Neutrophil (primary cell): Measurements from ENCODE around the gene ABHD4.

Experiments used
- H3K27ac ChIP-seq: fragments of 200-600 bp; sonication (generic); 2 replicates; pipeline ENCODE4 v1.5.1; 2016; ENCODE audit warnings: mild to moderate bottlenecking, moderate library complexity
- H3K27me3 ChIP-seq: fragments of 200-600 bp; sonication (generic); 2 replicates; pipeline ENCODE4 v1.6.0; 2016; ENCODE audit warnings: mild to moderate bottlenecking
- H3K36me3 ChIP-seq: fragments of 200-600 bp; sonication (generic); 2 replicates; pipeline ENCODE4 v1.5.1; 2017
- H3K4me1 ChIP-seq, 2 experiments: fragments of 200-600 bp in 1 of 2; sonication (generic) in 1 of 2; 1 replicate in 1 of 2; 2 replicates in 1 of 2; pipeline versions ENCODE4 v1.5.1 to v1.6.1; 2013 to 2016; ENCODE audit warnings: low read depth in 1 of 2, low read length in 1 of 2, mild to moderate bottlenecking in 1 of 2, moderate library complexity in 1 of 2; ENCODE audit not compliant: control insufficient read depth in 1 of 2, insufficient read depth in 1 of 2
- H3K4me3 ChIP-seq, 2 experiments: fragments of 200-600 bp in 1 of 2; sonication (generic) in 1 of 2; 1 replicate in 1 of 2; 2 replicates in 1 of 2; pipeline ENCODE4 v1.5.1; 2013 to 2016; ENCODE audit warnings: low read depth in 1 of 2, low read length in 1 of 2, mild to moderate bottlenecking in 1 of 2, moderate library complexity in 1 of 2
- H3K9me3 ChIP-seq: fragments of 200-600 bp; sonication (generic); 2 replicates; pipeline ENCODE4 v1.5.1; 2016
- TF ChIP-seq, protein P1 (sequence below): fragments of 200-600 bp; sonication (generic); IDR thresholded peaks from 2 replicates; pipeline ENCODE4 v1.5.1; 2016; ENCODE audit warnings: antibody characterized with exemption

Gene ABHD4

GRCh38 chr14:22597265-22597664, 835 bp upstream of the ABHD4 start:
- TF ChIP-seq, protein P1, sequence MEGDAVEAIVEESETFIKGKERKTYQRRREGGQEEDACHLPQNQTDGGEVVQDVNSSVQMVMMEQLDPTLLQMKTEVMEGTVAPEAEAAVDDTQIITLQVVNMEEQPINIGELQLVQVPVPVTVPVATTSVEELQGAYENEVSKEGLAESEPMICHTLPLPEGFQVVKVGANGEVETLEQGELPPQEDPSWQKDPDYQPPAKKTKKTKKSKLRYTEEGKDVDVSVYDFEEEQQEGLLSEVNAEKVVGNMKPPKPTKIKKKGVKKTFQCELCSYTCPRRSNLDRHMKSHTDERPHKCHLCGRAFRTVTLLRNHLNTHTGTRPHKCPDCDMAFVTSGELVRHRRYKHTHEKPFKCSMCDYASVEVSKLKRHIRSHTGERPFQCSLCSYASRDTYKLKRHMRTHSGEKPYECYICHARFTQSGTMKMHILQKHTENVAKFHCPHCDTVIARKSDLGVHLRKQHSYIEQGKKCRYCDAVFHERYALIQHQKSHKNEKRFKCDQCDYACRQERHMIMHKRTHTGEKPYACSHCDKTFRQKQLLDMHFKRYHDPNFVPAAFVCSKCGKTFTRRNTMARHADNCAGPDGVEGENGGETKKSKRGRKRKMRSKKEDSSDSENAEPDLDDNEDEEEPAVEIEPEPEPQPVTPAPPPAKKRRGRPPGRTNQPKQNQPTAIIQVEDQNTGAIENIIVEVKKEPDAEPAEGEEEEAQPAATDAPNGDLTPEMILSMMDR = no peak
- Histone ChIP-seq H3K4me3 (peak overlapping the region; percentile 68 to 82), H3K4me1 (peaks cover 21% of the 10 kb centered on the region in 2 experiments), H3K27me3 (peaks cover 46% of the 10 kb centered on the region), H3K36me3 (peaks cover 9% of the 10 kb centered on the region), H3K27ac (no peak overlapping the region), H3K9me3 (no peaks in the 10 kb centered on the region)

DNA sequence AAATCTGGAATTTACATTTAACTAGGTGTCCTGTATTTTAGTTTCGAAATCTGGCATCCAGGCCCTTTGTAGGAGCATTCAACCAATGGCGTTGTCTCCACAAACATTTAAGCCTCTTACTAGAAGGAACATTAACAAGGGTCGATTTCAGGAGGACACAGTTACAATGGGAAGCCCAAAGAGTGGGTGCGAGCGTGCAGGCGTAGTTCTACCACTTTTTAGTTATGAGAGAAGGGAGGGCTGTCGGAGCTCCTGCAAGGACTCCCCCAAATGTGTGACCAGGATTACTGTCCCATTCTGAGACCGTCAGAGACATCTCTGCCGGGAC, 365 bp upstream of the ABHD4 start:
- H3K27me3 ChIP-seq = peaks cover 42% of the 10 kb centered on the region
- H3K9me3 ChIP-seq = no peaks in the 10 kb centered on the region
- H3K4me1 ChIP-seq = peaks cover 21% of the 10 kb centered on the region in 2 experiments
- TF ChIP-seq, protein P1 = no peak
- H3K36me3 ChIP-seq = peaks cover 14% of the 10 kb centered on the region
- H3K4me3 ChIP-seq = peak overlapping the region; percentile 68 to 82
- peak overlapping the region; percentile 88 for H3K27ac ChIP-seq

DNA sequence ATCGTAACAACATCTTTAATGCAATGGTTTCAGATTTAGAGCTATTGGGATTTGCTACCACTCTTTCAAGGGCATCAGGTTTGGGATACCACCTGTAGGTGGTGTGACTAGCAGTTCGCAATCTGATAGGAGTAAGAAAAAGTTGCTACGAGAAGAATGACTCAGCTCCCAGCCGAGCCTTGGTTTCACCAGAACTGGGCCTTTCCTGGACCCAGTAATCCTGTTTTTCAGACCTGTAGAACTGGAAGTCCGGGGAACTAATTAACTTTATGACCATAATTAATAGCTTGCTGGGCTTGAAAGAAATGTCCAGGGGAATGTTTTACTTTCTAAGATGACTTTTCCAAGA, 770 bp downstream of the ABHD4 start:
- TF ChIP-seq, protein P1 = no peak
- Histone ChIP-seq H3K4me3 (peak overlapping the region; percentile 68 to 82), H3K27me3 (peaks cover 31% of the 10 kb centered on the region), H3K36me3 (peaks cover 25% of the 10 kb centered on the region), H3K27ac (peak overlapping the region; percentile 88), H3K4me1 (peaks cover 21% of the 10 kb centered on the region in 2 experiments), H3K9me3 (no peaks in the 10 kb centered on the region)

- Histone ChIP-seq H3K27me3 (peaks cover 26% of the 10 kb centered on the region), H3K4me3 (peak overlapping the region; percentile 68 to 82), H3K27ac (peak overlapping the region; percentile 88), H3K4me1 (peaks cover 21% of the 10 kb centered on the region in 2 experiments), H3K36me3 (peaks cover 30% of the 10 kb centered on the region), H3K9me3 (no peaks in the 10 kb centered on the region)
- TF ChIP-seq, protein P1 = no peak
Observed at GRCh38 chr14:22599349-22599748, 1.2 kb downstream of the ABHD4 start.

GRCh38 chr14:22600027-22600426, 1.9 kb downstream of the ABHD4 start:
- no peak overlapping the region for H3K27ac ChIP-seq
- no peak overlapping the region for H3K4me3 ChIP-seq
- TF ChIP-seq, protein P1 = no peak
- no peaks in the 10 kb centered on the region for H3K9me3 ChIP-seq
- H3K4me1 ChIP-seq = peaks cover 21% of the 10 kb centered on the region in 2 experiments
- H3K36me3 ChIP-seq = peaks cover 36% of the 10 kb centered on the region
- peaks cover 19% of the 10 kb centered on the region for H3K27me3 ChIP-seq

DNA sequence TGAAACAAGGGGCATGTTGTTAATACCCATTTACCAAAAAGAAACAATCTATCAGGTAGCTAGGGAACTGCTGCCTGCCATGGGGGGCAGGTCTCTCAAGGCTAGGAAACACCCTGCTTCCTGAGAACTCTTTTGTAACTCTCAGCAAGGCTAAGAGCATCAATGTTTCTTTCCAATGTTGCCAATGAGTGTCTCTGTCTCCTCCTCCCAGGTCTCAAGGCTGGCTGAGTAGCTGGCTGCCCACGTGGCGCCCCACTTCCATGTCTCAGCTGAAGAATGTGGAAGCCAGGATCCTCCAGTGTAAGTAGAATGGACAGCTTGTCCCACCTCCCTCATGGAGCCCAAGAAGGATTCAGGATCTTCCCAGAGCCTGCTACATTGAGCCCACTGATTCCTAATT, 3.4 kb downstream of the ABHD4 start:
- H3K27ac ChIP-seq = no peak overlapping the region
- no peaks in the 10 kb centered on the region for H3K9me3 ChIP-seq
- peaks cover 51% of the 10 kb centered on the region for H3K36me3 ChIP-seq
- H3K4me1 ChIP-seq = peaks cover 21% of the 10 kb centered on the region in 2 experiments
- no peak overlapping the region for H3K4me3 ChIP-seq
- H3K27me3 ChIP-seq = peaks cover 5% of the 10 kb centered on the region
- TF ChIP-seq, protein P1 = no peak
